Activated CD4-positive, alpha-beta T cell treated with anti-CD3 and anti-CD28 coated beads, Interleukin-2, amount 10 ng/mL, durations not matched to agents 7 days and 5 days (primary cell): Measurements from ENCODE around the gene EME1. TPM values are rescaled to one million over a fixed set of nuclear protein-coding genes. Genes with fewer than 3 reads are reported as not detected.
"Not testable (repeated sequence)": the region's sequence is repeated elsewhere in the genome, so short reads cannot be mapped to it uniquely, and the experiment has no call there.

ENCODE experiments used
- CTCF ChIA-PET: fragments of 350-600 bp; sonication (Branson Sonifier 250); formaldehyde crosslinking; loops from one replicate; lab custom pipeline; 2021; ENCODE audit warnings: antibody characterized with exemption; lab: Charles Lee
- POLR2A ChIA-PET: fragments of 350-600 bp; sonication (Branson Sonifier 250); formaldehyde crosslinking; loops from one replicate; lab custom pipeline; 2021; ENCODE audit warnings: antibody characterized with exemption; lab: Charles Lee
- DNase-seq: peaks from one replicate; pipeline ENCODE4 v3.0.0-alpha.2; 2020
- H3K27ac Mint-ChIP-seq: one replicate; pipeline ENCODE4 v1.8.0; 2021; ENCODE audit warnings: mild to moderate bottlenecking, moderate library complexity, mixed read lengths
- H3K27me3 Mint-ChIP-seq: one replicate; pipeline ENCODE4 v1.8.0; 2021; ENCODE audit warnings: mixed read lengths
- H3K36me3 Mint-ChIP-seq: one replicate; pipeline ENCODE4 v1.8.0; 2021; ENCODE audit warnings: low read depth, mixed read lengths
- H3K4me1 Mint-ChIP-seq: one replicate; pipeline ENCODE4 v1.8.0; 2021; ENCODE audit warnings: mixed read lengths
- H3K4me3 Mint-ChIP-seq: one replicate; pipeline ENCODE4 v1.8.0; 2021; ENCODE audit warnings: mild to moderate bottlenecking, moderate library complexity, mixed read lengths
- H3K9me3 Mint-ChIP-seq: one replicate; pipeline ENCODE4 v1.8.0; 2021; ENCODE audit warnings: mixed read lengths
- total RNA-seq, 2 experiments: library from RNA; stranded (reverse); gene quantifications; one replicate each; pipeline ENCODE4 v1.2.3, GENCODE V29; 2021

Gene EME1
- total RNA-seq, 2 experiments from 2014 or later, result 19.9 to 21.8 TPM

DNA sequence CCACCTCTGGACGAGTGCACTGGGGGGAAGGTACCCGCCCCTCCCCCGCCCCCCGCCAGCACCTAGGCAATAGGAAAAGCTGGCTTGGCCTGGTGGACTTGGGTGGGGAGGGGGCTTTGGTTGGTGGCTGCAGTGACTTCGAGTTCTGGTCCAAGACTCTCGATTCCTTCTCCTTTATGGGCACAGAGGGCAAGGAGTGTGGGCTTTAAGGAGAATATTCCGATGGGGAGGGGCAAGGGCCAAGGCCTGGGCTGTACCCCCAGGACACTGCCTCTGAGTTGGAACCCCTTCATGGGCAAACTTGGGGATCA lies 53.4 kb downstream of the EME1 start:
- H3K4me3 Mint-ChIP-seq, result peak overlapping the region; percentile 81
- H3K27me3 Mint-ChIP-seq, result no peaks in the 10 kb centered on the region
- H3K36me3 Mint-ChIP-seq, result no peaks in the 10 kb centered on the region
- peaks cover 28% of the 10 kb centered on the region for H3K4me1 Mint-ChIP-seq
- peak overlapping the region; percentile 74 for H3K27ac Mint-ChIP-seq
- no peak for DNase-seq
- POLR2A ChIA-PET, result interaction anchor here (0.6 kb wide), 1 partner anchor 29 kb away, joined by 3 read pairs; the partner anchor contains the start of gene LRRC59
- CTCF ChIA-PET, result interaction anchor here (1.2 to 2.4 kb wide), 4 partner anchors 11 to 29 kb away, joined by 3 to 15 read pairs (median 5); partner anchors contain the start of gene LRRC59
- no peaks in the 10 kb centered on the region for H3K9me3 Mint-ChIP-seq

DNA sequence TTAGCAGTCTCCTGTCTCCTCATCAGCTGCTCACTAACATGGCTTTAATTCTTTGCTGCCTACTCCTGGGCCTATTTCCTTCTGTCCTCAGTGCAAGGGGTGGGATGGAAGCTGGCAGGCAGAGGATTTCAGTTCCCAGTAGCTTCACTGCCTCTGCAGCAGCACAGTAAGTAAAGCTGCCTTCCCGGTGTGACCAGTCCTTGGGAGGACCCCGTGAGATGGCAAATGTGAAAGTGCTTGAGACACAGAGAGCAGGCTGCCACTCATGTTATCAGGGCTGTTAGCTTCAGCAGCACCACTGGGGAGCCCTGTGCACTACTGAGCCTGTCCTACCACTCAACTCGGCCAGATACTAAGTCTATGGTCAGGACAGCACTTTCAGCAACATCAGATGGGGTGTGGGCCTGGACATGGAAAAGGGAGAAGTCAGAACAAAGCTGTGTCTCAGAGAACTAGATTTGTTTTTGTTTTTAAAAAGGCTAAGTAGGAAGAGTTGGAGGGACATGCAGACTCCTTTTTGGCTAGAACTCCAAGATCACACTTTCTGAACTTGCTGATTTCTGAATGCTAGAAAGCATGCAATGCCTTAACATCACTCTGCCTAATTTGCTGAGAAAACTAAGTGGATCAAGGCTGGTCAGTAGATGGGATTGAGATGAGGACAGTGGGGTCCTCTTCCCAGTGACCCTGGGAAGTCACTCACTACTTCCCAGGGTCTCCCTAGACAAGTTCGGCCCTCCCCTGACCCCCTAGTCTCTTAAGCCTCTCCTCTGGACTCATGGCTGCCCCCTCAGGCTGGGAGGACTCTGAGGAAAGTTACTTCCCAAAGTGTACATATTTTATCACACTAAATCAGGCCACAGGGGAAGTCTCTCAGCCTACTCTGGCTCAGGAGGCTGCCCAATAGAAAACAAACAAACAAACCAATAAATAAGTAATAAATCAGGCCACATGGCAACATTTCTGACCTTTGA lies 54.1 kb downstream of the EME1 start:
- peak overlapping the region; percentile 74 for H3K27ac Mint-ChIP-seq
- no peaks in the 10 kb centered on the region for H3K27me3 Mint-ChIP-seq
- H3K36me3 Mint-ChIP-seq, result no peaks in the 10 kb centered on the region
- H3K9me3 Mint-ChIP-seq, result no peaks in the 10 kb centered on the region
- CTCF ChIA-PET, result interaction anchor here (1.2 to 2.4 kb wide), 4 partner anchors 11 to 30 kb away, joined by 3 to 15 read pairs (median 4); partner anchors contain the start of gene LRRC59
- H3K4me1 Mint-ChIP-seq, result peaks cover 23% of the 10 kb centered on the region
- POLR2A ChIA-PET, result no interaction called here
- DNase-seq, result peak; percentile 35
- peak overlapping the region; percentile 81 for H3K4me3 Mint-ChIP-seq

DNA sequence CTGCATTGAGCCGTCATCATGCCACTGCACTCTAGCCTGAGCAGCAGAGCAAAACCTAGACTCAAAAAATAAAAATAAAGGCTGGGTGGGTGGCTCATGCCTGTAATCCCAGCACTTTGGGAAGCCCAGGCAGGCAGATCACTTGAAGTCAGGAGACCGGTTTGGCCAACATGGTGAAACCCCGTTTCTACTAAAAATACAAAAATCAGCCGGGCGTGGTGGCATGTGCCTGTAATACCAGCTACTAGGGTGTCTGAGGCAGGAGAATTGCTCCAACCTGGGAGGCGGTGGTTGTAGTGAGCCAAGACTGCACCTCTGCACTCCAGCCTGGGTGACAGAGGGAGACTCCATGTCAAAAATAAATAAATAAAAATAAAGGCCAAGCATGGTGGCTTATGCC lies 55.1 kb downstream of the EME1 start:
- POLR2A ChIA-PET, H3K27me3 Mint-ChIP-seq, H3K36me3 Mint-ChIP-seq, H3K27ac Mint-ChIP-seq, DNase-seq, H3K9me3 Mint-ChIP-seq: not testable (repeated sequence)
- peaks cover 23% of the 10 kb centered on the region for H3K4me1 Mint-ChIP-seq
- CTCF ChIA-PET, result interaction anchor here (1.2 to 2.4 kb wide), 3 partner anchors 18 to 31 kb away, joined by 3 to 15 read pairs (median 5); partner anchors contain the start of gene LRRC59
- peak overlapping the region; percentile 5 for H3K4me3 Mint-ChIP-seq

DNA sequence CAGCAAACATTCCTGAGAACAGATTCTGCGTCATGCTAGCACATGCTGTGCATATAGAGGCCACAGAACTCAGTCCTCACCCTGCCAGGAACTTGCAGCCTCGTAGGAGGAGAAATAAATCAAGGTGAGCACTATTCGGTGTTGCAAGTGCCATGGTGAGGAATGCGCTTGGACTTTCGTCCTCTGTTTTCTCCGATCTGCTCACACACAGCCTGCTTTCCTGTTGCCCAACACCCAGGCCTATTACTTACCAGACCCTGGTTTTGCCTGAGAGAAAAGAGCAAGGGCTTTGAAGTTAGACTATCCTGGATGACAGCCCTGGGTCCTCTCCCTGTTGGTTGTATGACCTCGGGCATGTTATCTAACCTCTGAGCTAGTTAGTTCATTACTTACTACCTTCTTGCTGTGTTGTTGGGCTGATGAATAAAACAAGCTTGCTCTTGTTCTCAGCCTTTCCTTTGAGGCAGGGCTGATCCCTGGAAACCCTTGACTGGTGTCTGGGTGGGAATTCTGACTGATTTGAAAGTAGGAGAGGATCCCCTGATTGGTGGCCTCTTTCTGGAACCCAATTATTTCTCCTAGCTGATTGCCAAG lies 55.9 kb downstream of the EME1 start:
- no peak overlapping the region for H3K27ac Mint-ChIP-seq
- H3K36me3 Mint-ChIP-seq, result no peaks in the 10 kb centered on the region
- ChIA-PET CTCF (interaction anchor here (0.6 to 2.3 kb wide), 3 partner anchors 32 to 784 kb away, joined by 3 to 13 read pairs (median 5); partner anchors contain the start of gene LRRC59), POLR2A (no interaction called here)
- no peak for DNase-seq
- no peak overlapping the region for H3K4me3 Mint-ChIP-seq
- no peaks in the 10 kb centered on the region for H3K27me3 Mint-ChIP-seq
- no peaks in the 10 kb centered on the region for H3K9me3 Mint-ChIP-seq
- peaks cover 23% of the 10 kb centered on the region for H3K4me1 Mint-ChIP-seq

DNA sequence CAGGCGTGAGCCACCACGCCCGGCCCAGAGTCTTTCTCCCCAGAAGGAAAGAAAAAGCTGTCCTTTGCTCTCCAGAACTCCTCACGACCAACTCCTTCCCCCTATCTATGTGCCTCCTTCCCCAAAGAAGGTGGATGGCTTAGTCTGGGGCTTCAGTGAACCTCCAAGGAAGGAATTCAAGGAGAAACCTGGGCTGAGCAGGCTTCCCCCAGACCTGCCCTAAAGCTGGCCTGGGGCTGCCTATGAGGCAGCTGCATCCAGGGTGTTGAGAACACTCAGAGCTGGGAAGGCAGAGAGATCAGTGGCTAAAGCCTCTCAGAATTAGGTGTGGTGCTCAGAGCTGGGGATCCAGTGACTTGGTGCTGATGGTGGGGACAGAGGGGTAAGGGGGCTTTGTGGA lies 56.8 kb downstream of the EME1 start:
- no peak overlapping the region for H3K4me3 Mint-ChIP-seq
- H3K36me3 Mint-ChIP-seq, result no peaks in the 10 kb centered on the region
- H3K27ac Mint-ChIP-seq, result no peak overlapping the region
- ChIA-PET CTCF (interaction anchor here (0.6 to 2.3 kb wide), 2 partner anchors 32 to 785 kb away, joined by 5 to 13 read pairs; partner anchors contain the start of gene LRRC59), POLR2A (no interaction called here)
- no peak for DNase-seq
- peaks cover 26% of the 10 kb centered on the region for H3K4me1 Mint-ChIP-seq
- no peaks in the 10 kb centered on the region for H3K27me3 Mint-ChIP-seq
- H3K9me3 Mint-ChIP-seq, result no peaks in the 10 kb centered on the region

Other genes starting within 250 kb of the EME1 start
- under 1 TPM; 0.07 to 0.23 TPM for gene SAMD14, start 243.1 kb upstream of the EME1 start, total RNA-seq
- gene PPP1R9B, start 222.6 kb upstream of the EME1 start, total RNA-seq, result 100 to 1,000 TPM; 110 to 117 TPM
- gene SGCA, start 207.2 kb upstream of the EME1 start, total RNA-seq, result not detected
- gene COL1A1, start 171.6 kb upstream of the EME1 start, total RNA-seq, result under 1 TPM; 0.31 to 0.55 TPM
- not detected for gene TMEM92, start 98.8 kb upstream of the EME1 start, total RNA-seq
- 10 to 100 TPM; 22.1 to 23.6 TPM for gene XYLT2, start 27.1 kb upstream of the EME1 start, total RNA-seq
- 10 to 100 TPM; 62.9 to 71.4 TPM for gene MRPL27, start within 50 bp of the EME1 start, total RNA-seq
- 10 to 100 TPM; 60.8 to 68.5 TPM for gene LRRC59, start 24.3 kb downstream of the EME1 start, total RNA-seq
- 10 to 100 TPM; 24.5 to 31.4 TPM for gene ACSF2, start 53.0 kb downstream of the EME1 start, total RNA-seq
- gene CHAD, start 95.7 kb downstream of the EME1 start, total RNA-seq, result not detected
- 10 to 100 TPM; 22.5 to 25.1 TPM for gene RSAD1, start 105.6 kb downstream of the EME1 start, total RNA-seq
- 1 to 10 TPM; 3.0 to 4.8 TPM for gene MYCBPAP, start 135.2 kb downstream of the EME1 start, total RNA-seq
- not detected for gene EPN3, start 159.5 kb downstream of the EME1 start, total RNA-seq
- 1 to 10 TPM; 3.9 to 6.2 TPM for gene SPATA20, start 173.9 kb downstream of the EME1 start, total RNA-seq
- gene CACNA1G, start 187.5 kb downstream of the EME1 start, total RNA-seq, result not detected